ENCODE data around the gene PSMB5.

Gene PSMB5

DNA sequence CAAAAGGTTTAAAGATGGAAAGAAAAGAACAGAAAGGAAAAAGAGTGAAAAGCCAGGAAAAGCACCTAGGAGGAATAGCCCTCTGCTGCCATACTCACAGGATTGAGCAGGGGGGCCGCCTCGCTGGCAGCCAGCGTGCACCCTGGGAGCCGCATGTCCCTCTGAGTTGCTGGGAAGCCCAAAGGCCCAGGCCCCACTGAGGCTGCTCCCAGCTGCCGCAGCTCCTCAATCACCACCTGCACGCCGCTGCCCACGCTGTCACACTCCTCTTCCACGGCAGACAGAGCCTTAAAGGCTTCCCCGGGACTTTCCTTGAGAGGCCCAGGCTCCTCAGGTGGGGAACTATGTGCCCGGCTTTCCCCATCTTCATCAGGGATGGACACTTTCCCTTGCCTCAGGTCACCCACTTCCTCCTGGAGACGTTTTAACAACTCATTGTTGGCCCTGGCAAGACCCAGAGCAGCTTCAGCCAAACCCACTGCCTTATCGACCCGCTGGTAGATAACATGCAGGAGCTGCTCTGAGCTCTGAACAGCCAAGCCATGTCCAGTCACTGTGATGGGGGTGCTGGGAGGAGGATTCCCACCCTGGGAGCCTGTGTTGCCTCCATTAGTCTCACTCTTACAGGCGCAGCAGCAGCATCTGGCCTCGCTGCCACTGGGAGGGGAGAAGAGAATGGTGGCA, 36.2 kb downstream of the PSMB5 start:
- no peak for ATAC-seq
- H3K36me3 Mint-ChIP-seq, result no peaks in the 10 kb centered on the region
- H3K4me3 Mint-ChIP-seq, result no peak overlapping the region
- H3K27me3 Mint-ChIP-seq, result no peaks in the 10 kb centered on the region
- no peak overlapping the region for H3K27ac Mint-ChIP-seq
- no peaks in the 10 kb centered on the region for H3K9me3 Mint-ChIP-seq
- no peaks in the 10 kb centered on the region for H3K4me1 Mint-ChIP-seq

DNA sequence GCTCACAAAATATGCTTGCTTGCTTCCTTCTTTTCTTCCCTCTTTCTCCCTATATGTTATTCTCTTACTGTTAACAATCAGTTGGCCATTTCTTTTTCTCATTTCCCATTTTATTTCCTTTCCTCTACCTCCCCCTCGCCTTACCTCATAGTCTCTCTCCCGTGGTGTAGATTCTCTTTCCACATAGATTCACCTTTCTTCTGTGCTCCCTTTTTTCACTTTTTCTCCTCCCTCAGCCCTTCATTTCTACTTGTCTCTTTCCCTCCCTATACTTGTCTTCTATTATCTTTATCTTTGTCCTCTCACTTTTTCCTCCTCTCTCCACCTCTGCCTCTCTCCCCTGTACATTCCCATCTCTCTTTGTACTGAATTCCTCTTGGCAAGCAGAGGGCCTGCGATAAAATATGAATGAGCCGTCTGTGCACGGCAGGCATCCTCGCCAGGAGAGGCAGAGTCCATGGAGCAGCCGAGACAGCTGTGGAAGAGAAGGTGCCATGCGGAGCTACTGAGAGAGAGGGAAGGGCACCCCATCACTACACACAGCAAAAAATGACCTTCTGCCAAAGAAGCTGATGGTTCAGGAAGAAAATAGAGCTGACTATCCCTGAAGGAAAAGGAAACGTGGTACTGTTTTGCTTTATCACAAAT, 36.9 kb downstream of the PSMB5 start:
- H3K27me3 Mint-ChIP-seq, result no peaks in the 10 kb centered on the region
- no peak for ATAC-seq
- H3K36me3 Mint-ChIP-seq, result no peaks in the 10 kb centered on the region
- H3K27ac Mint-ChIP-seq, result no peak overlapping the region
- H3K4me3 Mint-ChIP-seq, result no peak overlapping the region
- no peaks in the 10 kb centered on the region for H3K9me3 Mint-ChIP-seq
- H3K4me1 Mint-ChIP-seq, result no peaks in the 10 kb centered on the region

DNA sequence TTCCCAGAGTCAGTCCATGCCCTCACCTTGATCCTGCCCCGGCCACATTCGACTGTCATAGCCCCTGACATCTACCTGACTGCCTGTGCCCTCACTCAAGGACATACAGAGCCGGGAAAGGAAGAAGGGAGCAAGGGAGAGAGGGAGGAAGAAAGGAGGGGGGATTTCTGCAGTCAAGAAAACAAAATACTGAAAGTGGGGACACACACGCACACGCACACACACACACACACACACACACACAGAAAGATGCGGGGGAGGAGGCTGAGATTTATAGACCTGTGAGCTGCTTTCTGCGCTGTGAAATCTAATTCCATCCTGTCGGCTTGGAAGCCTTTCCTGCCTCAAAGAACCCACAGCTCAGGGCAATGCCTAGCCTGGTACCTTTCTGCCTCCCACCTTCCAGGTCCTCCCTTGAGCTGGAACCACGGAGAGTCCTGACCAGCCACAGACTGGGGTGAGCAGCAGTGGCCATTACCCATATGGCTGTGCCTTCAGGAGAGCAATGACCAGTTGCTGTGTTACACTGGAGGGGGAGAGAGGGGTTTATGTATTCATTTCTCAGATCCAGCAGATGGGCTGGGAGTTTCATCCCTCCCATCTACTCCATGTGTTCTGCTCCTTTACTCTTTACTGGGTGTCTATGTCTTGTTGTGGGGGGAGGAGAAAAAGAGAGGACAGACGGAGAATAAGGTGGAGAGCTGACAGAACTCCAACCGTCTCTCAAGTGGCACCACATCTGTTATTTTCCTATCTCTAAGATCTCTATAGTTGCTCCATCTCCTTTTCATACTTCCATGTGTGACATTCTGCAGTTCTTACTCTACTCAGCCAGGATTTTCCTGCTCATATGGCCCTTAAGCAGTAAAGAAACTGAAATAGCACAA, 37.7 kb downstream of the PSMB5 start:
- no peak for ATAC-seq
- no peaks in the 10 kb centered on the region for H3K9me3 Mint-ChIP-seq
- no peak overlapping the region for H3K4me3 Mint-ChIP-seq
- no peaks in the 10 kb centered on the region for H3K27me3 Mint-ChIP-seq
- no peaks in the 10 kb centered on the region for H3K36me3 Mint-ChIP-seq
- no peak overlapping the region for H3K27ac Mint-ChIP-seq
- no peaks in the 10 kb centered on the region for H3K4me1 Mint-ChIP-seq

DNA sequence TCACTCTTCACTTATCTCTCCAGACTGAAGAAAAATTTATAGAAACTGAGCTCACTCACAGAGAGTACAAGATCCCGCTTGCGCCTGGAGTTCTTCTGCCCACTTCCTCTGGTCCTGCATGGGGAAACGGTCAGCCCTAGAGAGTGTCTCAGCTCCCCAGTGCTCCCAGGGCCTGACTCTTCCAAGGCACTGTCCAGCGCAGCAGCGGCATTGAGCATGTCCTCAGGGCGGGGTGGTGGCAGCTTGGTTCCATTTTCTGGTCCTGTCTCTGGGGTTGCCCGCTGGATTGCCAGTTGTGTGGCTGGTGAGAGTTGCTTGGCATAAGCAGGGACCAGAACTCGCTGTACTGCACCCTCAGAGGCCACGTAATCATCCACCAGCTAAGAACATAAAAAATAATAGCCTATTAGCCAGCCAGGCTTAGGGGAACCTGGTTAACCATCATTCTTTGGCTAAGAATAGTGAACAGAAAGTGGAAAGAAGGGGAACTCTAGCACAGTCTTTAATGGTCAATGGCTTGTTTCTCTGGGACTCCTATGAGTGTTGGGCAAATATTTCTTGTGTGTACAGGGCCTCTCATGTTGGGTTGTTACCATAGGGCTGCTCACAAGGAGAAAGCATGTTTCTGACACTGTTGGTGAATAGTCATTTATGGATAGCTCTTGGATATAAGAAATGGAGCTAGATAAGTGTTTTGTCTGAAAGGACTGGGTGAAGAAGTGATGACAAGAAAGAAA, 38.6 kb downstream of the PSMB5 start:
- Mint-ChIP-seq H3K9me3 (no peaks in the 10 kb centered on the region), H3K36me3 (no peaks in the 10 kb centered on the region), H3K27me3 (no peaks in the 10 kb centered on the region), H3K27ac (no peak overlapping the region), H3K4me1 (no peaks in the 10 kb centered on the region), H3K4me3 (no peak overlapping the region)
- ATAC-seq, result no peak

DNA sequence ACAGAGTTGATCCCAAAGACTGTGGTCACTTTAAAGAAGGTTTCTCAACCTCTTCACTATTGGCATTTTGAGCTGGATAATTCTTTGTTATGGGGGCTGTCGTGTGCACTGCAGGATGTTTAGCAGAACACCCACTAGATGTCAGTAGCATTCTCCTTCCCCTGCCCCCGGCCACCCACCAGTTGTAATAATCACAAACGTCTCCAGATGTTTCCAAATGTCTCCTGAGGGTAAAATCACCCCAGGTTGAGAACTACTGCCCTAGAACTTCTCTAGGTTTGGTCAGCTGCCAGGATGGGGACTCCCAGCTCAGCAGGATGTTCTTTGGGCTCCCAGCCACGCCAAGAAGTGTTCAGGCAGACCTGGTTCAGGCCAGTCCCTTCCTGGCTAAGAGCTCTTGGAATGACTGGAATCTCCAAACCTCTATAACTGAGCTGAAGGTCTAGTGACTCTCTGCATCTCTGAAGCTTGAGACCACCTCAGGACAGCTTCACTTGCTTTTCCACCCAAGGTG, 39.9 kb downstream of the PSMB5 start:
- Mint-ChIP-seq H3K4me3 (no peak overlapping the region), H3K36me3 (no peaks in the 10 kb centered on the region), H3K9me3 (no peaks in the 10 kb centered on the region), H3K27ac (no peak overlapping the region), H3K27me3 (no peaks in the 10 kb centered on the region), H3K4me1 (no peaks in the 10 kb centered on the region)
- ATAC-seq, result no peak

DNA sequence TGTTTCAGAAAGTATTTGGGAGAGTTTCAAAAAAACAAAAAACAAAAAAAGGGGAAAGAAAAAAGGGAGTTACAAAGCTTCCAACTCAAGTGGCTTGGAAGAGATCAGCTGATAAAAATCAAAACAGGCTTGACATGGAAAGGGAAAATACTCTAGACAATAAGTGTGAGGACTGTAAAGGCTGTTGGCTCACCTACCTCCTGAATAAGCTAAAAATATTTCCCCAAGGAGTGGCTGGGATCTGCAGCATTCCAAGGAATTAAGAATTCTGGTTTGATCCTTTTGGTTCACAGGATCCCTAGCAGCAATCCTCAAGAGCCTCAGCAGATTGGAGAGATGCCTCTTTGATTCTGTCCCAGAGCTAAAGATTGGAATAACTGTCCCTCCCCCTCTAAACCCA, 41.2 kb downstream of the PSMB5 start:
- H3K9me3 Mint-ChIP-seq, result no peaks in the 10 kb centered on the region
- no peak overlapping the region for H3K4me3 Mint-ChIP-seq
- ATAC-seq, result no peak
- no peaks in the 10 kb centered on the region for H3K27me3 Mint-ChIP-seq
- no peaks in the 10 kb centered on the region for H3K4me1 Mint-ChIP-seq
- H3K36me3 Mint-ChIP-seq, result no peaks in the 10 kb centered on the region
- no peak overlapping the region for H3K27ac Mint-ChIP-seq

DNA sequence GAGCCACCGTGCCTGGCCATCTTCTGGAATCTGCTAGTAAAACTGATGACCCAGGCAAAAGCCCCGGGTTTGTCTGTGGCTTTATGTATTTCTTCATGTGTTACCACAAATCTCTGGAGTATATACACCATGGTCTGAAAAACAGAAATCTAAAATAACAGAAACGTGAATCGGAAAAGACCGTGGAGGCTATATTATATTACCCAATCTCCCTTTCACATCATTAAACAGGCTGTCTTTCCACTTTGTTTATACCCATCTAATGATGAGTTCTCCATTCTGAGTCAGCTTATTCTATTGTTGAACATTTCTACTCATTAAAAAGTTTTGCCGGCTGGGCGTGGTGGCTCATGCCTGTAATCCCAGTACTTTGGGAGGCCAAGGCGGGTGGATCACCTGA, 42.8 kb downstream of the PSMB5 start:
- Mint-ChIP-seq H3K4me3 (no peak overlapping the region), H3K36me3 (no peaks in the 10 kb centered on the region), H3K4me1 (no peaks in the 10 kb centered on the region), H3K27ac (no peak overlapping the region), H3K27me3 (no peaks in the 10 kb centered on the region), H3K9me3 (no peaks in the 10 kb centered on the region)
- no peak for ATAC-seq

DNA sequence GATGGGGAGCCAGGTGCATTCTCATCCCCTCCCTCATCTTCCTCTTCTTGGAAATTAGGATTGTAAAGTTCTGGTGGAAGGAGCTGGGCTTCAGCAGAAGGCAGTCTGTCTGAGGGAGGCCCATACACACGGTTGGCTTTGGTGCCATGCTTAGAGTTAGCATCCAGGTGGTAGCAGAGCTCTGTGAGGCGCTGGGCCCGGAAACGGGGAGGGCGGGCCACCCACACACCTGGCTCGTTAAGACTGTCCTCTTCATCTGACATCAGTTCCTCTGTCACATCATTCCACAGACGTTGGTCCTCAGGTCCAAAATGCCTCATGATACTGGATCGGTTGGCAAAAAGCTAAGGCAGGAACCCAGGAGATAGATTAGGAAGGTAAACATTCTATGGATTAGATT, 47.4 kb downstream of the PSMB5 start:
- Mint-ChIP-seq H3K4me3 (no peak overlapping the region), H3K36me3 (no peaks in the 10 kb centered on the region), H3K4me1 (no peaks in the 10 kb centered on the region), H3K9me3 (no peaks in the 10 kb centered on the region), H3K27ac (no peak overlapping the region), H3K27me3 (no peaks in the 10 kb centered on the region)
- no peak for ATAC-seq

DNA sequence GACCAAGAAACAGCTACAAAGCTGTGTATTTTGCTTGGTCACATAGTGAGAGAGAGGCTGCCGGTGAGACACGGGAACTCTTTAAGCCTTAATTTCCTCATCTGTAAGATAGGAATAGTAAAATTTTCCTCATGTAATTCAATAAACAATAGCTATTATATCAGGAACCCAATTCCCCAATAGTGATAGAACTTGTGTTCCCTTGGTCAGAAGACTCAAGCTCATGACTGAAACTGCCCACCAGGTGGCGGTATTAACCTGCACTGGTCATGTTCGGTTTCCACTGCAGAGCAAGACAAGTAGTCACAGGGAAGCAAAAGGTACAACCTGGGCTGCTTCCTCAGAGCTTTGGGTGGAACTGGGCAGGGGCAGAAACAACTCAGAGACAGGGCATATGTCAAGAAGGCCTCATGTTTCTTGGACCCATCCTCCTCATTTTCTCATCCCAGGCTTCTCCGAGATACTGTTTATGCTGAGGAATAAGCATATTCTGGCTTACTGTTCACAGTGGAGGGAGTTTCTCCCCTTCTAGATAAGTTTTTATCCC, 48.1 kb downstream of the PSMB5 start:
- H3K27me3 Mint-ChIP-seq, result no peaks in the 10 kb centered on the region
- peak; percentile 75 for ATAC-seq
- no peak overlapping the region for H3K4me3 Mint-ChIP-seq
- H3K36me3 Mint-ChIP-seq, result no peaks in the 10 kb centered on the region
- no peaks in the 10 kb centered on the region for H3K9me3 Mint-ChIP-seq
- no peaks in the 10 kb centered on the region for H3K4me1 Mint-ChIP-seq
- H3K27ac Mint-ChIP-seq, result no peak overlapping the region

DNA sequence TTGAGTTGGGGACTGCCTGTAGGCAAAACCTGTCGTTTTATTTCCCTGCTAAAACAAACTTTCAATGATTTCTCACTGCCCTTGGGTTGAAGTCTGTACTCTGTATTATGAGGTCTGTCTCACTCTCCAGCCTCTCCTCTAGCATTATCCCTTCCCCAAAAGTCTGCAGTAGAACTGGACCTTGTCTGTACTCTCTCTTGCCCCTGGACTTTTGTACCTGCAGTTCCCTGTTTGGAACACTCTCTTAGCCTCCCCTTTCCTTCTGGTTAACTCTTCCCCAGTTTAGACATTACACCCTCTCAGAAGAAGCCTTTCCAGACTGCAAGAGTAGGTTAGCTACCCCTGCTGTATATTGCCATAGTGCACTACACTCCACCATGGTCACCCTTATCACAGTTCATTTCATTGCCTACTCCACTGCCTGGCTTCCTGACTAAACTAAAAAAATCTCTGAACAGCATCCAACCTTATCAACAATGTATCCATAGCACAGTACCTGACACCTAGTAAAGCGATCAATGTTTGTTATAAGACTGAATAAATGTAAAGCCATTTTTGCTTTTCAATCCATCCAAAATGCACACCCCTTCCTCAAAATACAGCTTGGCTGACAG, 48.7 kb downstream of the PSMB5 start:
- Mint-ChIP-seq H3K4me3 (no peak overlapping the region), H3K27me3 (no peaks in the 10 kb centered on the region), H3K4me1 (no peaks in the 10 kb centered on the region), H3K9me3 (no peaks in the 10 kb centered on the region), H3K36me3 (no peaks in the 10 kb centered on the region), H3K27ac (no peak overlapping the region)
- no peak for ATAC-seq

DNA sequence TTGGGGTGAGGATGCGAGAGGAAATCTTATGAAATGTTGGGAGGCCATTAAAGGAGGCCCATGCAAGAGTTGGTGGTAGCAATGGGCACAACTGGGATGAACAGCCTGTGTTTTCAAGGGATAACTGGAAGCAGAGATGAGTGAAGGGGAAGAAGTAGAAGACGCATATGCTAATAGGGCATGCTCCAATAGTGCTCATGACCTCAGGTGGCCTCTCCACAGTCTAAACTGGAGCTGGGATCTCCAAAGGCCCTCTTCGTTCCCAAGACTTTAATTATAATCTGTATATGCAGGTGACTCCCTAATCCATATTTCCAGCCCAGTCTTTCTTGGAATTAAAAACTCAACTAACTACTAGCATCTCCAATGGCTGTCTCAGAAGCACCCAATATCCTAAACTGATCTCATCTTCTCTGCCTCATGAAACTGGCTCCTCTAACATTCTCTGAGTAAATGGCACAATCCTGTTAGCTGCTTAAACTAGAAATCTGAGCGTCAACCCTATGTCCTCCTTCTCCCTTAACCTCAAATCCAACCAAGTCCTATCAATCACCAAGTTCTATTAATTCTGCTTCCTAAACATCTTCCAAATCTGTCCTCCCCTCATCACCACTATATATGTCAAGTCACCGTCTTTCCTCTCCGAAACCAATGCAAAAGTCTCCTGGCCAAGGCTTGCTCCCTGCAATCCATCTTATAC, 49.6 kb downstream of the PSMB5 start:
- Mint-ChIP-seq H3K9me3 (no peaks in the 10 kb centered on the region), H3K27ac (no peak overlapping the region), H3K36me3 (no peaks in the 10 kb centered on the region), H3K4me1 (no peaks in the 10 kb centered on the region), H3K27me3 (peaks cover 1% of the 10 kb centered on the region), H3K4me3 (no peak overlapping the region)
- no peak for ATAC-seq

DNA sequence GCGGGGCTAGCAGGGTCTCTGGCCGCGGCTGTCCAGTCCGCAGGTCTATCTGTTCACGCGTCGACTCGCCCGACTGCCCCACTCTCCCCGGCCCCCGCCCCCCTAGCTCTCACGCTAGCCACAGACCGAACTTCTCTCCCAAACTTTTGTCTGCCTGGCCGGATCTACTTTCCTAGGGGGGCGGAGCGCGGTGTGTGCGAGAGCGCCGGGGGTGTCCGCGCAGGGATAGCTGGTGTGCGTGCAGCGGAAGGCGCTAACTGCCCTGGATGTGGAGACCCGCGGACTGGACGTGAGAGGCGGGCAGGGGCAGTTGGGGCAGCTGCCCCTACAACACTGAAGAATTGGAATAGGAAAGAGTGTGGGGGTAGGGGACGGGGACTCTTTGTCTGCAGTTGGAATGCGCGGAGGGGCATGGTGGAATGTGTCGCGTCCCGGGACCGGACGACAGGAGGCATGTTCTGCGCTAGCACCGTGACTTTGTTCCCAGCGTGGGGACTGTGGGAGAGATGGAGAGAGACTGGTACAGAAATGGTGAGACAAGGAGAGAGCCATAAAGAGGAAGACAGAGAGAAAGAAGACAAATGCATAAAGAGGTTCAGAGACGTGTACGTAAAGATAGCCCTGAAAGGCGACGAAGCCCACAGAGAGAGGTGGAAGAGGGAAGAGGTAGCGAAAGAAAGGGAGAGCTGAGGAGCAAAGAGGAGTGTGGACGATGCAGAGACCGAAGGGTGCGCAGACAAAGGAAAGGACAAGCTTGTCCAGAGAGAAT, 52.0 kb downstream of the PSMB5 start, which contains the start of gene AJUBA:
Gene AJUBA, minus strand, starts transcription at position 75 of the 769 bp plus-strand sequence. CDS start 285 bp downstream, outside the sequence.
- Mint-ChIP-seq H3K4me1 (no peaks in the 10 kb centered on the region), H3K9me3 (no peaks in the 10 kb centered on the region), H3K36me3 (no peaks in the 10 kb centered on the region), H3K4me3 (no peak within 1 kb of the TSS), H3K27ac (no peak within 1 kb of the TSS), H3K27me3 (peaks cover 11% of the 10 kb centered on the region)
- peak; percentile 71 for ATAC-seq

DNA sequence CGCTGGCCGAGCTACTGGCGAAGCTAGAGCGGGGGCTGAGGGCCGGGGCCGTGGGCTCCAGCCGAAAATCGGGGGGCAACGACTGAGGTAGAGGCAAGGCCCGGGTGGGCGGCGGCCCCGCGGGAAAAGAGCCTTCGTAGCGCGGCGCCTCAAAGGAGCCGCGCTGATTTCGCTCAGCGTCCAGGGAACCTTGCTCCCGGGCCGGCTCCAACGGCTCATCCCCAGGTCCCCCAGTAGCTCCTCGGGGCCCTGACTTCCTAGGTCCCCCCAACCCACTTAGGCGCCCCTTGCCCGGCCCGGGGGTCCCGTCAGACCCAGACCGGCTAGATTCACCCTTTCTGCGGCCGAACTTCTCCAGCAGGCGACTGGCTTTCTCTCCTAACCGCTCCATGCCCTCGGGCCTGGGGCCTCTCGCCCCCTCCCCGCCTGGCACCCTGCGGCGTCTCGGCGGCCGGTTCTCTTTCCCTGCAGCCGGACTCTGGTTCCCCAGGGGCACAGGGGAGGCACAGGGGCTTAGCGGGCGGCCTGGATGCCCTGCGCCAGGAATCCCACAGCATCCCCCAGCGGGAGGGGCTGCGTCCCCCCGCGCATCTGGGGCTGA, 52.7 kb downstream of the PSMB5 start:
- Mint-ChIP-seq H3K9me3 (no peaks in the 10 kb centered on the region), H3K4me1 (peaks cover 7% of the 10 kb centered on the region), H3K27me3 (peaks cover 18% of the 10 kb centered on the region), H3K36me3 (no peaks in the 10 kb centered on the region), H3K4me3 (no peak overlapping the region), H3K27ac (no peak overlapping the region)
- ATAC-seq, result peak; percentile 22

All from stimulated activated memory B cell treated with anti-CD40 and anti-IgM and Interleukin-4, amounts not matched to agents 10 μg/mL and 1 μg/mL and 100 μg/mL, for 72 hours (primary cell).